ENCODE measurements around the gene SNX33. TPM values are rescaled to one million over a fixed set of nuclear protein-coding genes. Genes with fewer than 3 reads are reported as not detected.
"Not testable (repeated sequence)": the region's sequence is repeated elsewhere in the genome, so short reads cannot be mapped to it uniquely, and the experiment has no call there.

SNX33 gene, protein sequence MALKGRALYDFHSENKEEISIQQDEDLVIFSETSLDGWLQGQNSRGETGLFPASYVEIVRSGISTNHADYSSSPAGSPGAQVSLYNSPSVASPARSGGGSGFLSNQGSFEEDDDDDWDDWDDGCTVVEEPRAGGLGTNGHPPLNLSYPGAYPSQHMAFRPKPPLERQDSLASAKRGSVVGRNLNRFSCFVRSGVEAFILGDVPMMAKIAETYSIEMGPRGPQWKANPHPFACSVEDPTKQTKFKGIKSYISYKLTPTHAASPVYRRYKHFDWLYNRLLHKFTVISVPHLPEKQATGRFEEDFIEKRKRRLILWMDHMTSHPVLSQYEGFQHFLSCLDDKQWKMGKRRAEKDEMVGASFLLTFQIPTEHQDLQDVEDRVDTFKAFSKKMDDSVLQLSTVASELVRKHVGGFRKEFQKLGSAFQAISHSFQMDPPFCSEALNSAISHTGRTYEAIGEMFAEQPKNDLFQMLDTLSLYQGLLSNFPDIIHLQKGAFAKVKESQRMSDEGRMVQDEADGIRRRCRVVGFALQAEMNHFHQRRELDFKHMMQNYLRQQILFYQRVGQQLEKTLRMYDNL
- 14.0 and 16.9 TPM in 2 replicates for total RNA-seq

DNA sequence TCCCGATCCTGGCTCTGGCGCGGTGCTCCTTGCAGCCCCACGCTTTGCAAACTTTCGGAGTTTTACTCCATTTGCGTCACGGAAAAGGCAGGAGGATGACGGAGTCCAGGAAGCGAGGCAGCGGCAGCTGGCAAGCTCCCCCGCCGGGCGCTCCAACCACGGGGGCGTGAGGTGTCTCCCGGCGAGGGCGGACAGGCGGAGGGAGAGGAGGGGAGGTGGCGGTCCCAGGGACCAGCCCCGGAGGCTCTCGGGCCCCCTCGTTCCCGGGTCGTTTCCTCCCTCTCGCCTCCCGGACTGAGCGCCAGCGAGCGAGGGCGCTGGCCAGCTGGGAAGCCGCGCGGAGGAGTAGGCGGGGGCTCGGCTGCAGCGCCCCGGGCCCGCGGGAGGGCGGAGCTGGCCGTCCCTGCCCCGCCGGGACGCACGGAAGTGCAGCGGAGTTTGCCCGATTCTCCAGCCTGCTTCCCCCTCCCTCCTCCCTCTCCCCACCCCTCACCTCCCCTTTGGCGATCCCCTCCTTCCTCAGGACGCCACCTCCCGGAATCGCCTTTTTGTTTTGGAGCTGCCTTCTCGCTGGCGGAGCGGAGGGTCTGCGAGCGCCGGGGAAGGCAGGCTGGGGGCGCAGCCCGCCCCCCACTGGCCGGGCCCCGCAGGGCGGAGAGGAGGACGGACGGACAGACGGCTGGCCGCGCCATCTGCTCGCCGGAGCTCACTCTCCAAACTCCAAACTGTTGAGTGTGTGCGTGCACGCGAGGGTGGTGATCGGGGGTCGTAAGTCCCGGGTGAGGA is at the start of gene SNX33:
Gene SNX33 (plus strand): TSS at position 543 of the 786 bp plus-strand sequence. CDS start 1,191 bp downstream, outside the sequence.
- no peak for DNase-seq (ENCODE audit: extremely low read depth, low read depth, low spot score)

DNA sequence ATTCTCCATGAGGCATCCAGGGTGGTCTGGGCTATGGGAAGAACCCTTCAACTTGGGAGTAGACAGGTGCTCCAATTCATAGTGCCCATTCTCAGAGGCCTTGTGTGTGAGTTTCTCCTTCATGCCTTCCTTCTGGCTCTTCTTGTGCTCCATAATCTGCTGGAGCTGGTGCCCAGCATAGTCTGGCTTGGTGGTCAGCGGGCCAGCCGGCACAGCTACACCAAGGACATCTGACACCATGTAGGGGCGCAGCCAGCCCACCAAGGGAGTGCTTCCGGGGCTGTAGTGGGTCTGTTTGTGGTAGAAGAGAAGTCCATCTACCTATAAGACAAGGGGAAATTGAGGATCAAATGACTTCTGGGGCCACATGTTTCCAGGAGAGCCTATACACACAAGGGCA is 49.4 kb upstream of the SNX33 start:
- no peak for DNase-seq (ENCODE audit: extremely low read depth, low read depth, low spot score)

DNA sequence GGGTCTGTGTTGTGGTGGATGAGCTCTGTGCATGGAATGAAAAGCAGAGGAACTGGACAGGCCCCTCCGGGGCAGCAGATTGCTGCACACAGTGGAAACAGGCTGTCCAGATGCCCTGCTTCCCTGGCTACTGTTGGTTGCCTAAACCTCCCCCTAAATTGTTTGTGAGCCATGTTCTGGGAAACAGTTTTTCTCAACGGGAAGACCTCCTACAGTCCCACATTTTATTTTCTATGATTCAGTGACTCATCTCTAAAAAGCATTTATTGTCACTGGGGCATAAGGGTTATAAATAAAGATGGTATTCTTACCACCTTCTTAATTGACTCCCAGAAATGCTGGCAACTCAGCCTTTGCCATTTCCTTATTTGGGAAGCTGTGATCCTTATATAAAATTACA is 48.3 kb upstream of the SNX33 start:
- DNase-seq (ENCODE audit: extremely low read depth, low read depth, low spot score): no peak

DNA sequence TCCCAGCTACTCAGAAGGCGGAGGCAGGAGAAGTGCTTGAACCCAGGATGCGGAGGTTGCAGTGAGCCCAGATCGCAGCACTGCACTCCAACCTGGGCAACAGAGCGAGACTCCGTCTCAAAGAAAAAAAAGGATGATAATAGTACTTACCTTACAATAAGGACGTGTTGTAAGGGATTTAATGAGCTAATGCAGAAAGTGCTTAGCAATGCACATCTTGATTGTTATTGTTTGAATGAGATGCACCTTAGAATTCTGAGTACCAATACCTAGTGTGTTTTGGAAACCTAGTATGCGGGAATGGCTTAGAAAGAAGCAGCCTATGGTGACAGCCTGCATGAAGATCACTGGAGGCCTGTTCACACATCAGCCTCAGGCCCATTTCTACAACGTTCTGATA is 41.7 kb upstream of the SNX33 start:
- no peak for DNase-seq (ENCODE audit: extremely low read depth, low read depth, low spot score)

DNA sequence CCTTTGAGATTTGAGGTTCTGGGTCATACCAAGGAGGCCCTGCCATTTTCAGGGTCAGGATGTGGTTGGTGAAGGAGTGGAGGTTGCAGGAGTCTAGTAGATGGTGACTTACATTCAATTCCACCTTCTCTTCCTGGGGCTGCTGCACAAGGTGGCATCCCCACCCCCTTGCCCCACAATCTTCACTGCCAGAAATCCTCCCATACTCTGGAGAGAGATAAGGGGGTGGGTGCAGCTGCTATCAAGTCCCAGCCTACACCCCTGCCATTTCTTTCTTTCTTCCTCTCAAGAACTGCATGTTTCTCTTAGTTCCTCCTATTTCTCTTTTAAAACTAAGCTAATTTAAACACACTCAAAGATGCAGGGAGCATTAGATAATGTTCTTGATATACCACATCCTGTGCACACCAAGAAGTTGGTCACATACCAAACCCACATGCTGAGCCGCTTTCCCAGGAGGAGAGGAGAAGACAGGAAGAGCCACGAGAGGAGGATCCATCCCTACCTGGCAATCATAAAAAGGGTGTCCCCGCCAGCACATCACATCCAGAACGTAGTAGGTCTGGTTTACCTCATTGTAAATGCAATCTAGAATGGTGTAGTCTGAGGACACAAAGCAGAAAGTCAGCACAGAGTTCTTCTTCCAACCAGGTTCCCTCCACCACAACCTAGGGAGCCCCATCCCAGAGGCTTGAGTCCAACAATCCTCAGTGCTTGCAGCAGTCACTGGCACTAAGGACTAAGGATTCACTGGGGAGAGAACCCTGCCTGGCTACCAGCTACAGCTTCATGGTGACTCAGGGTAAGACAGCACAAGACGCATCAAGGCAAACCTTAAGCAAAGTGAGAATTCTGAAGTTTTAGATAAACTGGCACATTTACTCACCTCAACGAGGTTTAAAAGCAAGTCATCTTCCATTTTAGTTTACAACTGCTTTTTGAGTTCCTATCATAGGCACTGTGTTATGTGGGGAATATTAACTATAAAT is 40.7 kb upstream of the SNX33 start:
- DNase-seq (ENCODE audit: extremely low read depth, low read depth, low spot score): no peak

DNA sequence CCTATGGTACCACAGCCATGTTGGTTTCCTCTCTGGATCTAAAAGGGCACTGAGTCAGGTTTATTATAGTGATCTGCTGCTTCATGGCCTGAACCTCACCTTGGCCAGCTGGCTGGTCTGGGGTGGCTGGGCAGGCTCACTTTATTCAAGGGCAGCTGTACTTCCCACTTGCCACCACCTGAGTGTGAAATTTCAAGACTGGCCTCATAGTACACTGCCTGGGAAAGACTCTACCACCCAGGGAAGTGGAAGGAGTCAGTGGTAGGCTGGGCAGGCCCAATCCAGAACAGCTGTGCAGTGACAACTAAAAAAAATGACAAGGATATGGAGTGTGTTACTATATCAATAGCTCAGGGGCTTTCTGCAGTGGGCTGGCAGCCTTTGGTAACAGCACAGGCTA is 30.9 kb upstream of the SNX33 start:
- no peak for DNase-seq (ENCODE audit: extremely low read depth, low read depth, low spot score)

DNA sequence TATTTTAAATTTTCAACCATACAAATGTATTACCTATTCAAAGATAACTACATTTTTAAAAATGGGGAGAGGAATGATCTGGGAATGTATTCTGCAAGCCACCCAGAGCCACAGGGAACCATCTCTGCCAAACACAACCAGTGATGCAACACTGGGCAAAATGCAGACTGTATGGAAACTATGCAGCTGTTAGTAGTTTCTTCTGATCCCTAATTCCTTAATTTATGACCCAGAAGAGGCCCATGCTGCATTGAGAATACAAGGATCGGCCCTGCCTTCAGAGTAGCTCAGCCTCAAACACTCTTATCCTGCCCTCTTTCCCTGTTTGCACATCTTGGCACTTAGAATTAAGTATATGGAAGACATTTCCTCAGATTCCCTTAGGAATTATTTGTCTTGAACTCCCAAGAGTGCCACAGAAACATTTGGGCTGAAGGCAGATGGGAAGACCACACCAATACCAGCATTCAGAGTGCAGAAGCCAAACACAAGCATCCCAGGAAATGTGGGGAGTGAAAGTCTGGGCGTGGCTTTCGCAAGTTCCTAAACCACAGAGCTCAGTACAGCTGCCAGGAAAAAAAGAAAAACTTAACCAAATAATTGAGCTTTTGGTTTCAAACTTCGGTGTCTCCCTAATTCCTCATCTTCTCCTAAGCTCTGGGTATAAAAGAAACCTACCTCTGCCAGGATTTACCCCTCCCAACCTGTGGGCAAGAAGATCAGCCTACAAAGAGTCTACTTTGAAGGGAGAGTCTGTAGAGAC is 27.5 kb upstream of the SNX33 start:
- no peak for DNase-seq (ENCODE audit: extremely low read depth, low read depth, low spot score)

DNA sequence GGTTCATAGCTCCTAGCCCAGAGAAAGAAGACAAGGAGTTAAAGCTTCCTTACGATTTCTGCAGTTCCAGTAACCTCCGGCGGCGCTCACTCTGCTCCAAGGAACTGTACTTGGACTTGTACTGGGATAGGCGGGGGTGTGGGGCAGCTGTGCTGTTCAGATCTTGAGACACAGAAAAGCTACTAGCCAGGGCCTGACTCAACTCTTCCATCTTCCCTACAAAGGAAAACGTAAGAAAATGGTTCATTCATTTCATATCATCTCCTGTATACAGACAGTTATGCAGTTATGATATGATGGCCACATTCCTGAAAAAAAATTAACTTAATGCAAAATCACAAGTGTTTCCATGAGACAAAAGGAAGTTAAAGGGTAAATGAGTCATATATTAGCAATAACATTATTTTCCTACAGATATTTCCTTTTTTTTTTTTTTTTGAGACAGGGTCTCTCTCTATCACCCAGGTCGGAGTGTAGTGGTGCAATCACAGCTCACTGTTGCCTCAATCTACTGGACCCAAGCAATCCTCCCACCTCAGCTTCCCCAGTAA is 26.8 kb upstream of the SNX33 start:
- DNase-seq (ENCODE audit: extremely low read depth, low read depth, low spot score): no peak

DNA sequence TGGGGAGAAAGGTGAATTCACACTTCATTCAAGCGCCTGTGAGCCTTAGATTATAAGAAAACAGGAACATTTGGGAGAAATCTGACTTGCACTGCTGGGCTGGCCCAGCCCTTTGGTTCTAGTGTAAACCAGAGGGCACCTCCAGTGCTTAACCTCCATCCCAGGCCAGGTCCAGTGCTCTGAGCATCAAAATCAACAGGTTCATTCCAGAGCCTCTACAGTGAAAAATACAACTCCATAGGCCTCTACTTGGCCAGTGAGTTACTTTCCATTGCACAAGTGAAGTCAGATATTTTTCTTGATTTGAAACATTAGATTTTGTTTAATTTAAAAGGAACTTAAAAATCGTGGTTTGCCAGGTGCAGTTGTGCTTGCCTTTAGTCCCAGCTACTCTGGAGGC is 25.2 kb upstream of the SNX33 start:
- DNase-seq (ENCODE audit: extremely low read depth, low read depth, low spot score): no peak

DNA sequence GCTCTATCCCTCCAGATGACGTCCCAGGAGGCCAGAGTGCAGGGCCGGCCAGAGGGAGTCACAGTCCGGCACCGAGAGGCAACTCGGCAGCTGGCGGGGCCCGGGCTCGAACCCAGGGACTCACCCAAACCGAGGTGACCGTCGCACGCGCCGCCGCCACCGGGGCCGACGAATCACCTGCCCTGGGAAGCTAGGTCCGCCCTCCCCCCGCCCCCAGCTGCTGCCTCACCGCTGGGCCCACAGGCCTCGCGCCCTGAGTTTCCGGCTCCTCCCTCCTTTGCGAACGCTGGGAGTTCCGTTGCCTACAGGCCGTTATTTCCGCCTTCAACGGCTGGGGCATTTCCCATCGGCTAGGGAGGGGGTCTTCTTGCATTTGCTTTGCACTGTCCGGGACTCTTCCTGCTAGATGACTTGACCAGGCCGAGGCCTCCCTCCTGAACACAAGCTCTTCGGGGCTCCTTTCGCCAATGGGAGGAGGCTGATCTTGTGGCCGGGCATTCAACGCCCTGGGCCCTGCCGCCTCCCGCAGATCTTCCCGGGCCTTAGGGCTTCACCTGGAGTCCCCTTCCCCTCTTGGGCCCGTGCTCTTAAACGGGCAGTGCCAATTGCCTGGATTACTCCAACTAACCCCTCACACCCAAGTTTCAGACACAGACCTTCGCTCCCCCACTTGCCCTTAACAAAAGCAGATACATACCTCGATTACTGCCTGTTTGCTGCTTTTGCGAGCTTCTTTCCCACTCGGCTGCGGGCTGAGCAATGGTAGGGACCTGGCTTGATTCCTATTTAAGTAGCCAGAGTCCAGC is 22.0 kb upstream of the SNX33 start, which contains the start of gene SNUPN:
Gene SNUPN (minus strand): TSS at position 184 of the 806 bp plus-strand sequence. CDS start 4,674 bp downstream, outside the sequence.
- DNase-seq (ENCODE audit: extremely low read depth, low read depth, low spot score): no peak

DNA sequence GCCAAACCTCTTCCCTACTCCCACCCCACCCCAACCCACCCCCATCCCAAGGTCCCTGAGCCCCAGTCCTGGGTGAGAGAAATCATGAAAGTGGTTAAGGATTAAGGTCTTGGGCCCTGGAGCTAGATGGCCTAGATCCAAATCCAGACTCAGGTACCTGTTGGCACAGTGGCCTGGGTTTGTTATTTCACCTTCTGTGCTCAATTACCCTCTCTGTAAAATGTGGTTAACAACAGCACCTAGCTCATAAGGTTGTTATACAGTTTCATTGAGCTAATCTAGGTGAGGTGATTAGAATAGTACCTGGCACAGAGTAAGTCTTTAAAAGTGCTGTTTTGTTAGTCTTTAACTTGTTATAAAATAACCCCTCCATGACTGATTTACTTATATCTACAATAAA is 15.8 kb upstream of the SNX33 start:
- no peak for DNase-seq (ENCODE audit: extremely low read depth, low read depth, low spot score)

DNA sequence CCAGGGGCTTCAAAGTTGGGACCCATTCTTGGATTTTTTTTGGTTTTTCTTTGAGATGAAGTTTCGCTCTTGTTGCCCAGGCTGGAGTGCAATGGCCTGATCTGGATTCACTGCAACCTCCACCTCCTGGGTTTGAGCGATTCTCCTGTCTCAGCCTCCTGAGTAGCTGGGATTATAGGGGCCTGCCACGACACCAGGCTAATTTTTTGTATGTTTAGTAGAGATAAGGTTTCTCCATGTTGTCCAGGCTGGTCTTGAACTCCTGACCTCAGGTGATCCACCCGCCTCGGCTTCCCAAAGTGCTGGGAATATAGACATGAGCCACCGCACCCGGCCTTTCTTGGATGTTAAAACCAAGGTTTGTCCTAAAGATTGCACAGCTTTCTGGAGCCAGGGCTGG is 13.8 kb upstream of the SNX33 start:
- DNase-seq (ENCODE audit: extremely low read depth, low read depth, low spot score): not testable (repeated sequence)

DNA sequence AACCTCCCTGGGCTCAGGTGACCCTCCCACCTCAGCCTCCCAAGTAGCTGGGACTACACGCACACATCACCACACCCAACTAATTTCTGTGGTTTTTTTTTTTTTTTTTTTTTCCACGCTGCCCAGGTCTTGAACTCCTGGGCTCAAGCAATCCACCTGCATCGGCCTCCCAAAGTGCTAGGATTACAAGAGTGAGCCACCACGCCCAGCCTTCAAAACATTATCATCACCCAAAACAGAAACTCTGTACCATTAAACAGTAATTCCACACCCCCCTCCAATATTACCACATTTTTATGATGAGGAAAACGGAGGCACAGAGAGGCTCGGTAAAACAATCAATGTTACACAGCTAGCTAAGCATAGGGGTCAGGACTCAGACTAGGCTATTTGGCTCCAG is 11.7 kb upstream of the SNX33 start:
- no peak for DNase-seq (ENCODE audit: extremely low read depth, low read depth, low spot score)

DNA sequence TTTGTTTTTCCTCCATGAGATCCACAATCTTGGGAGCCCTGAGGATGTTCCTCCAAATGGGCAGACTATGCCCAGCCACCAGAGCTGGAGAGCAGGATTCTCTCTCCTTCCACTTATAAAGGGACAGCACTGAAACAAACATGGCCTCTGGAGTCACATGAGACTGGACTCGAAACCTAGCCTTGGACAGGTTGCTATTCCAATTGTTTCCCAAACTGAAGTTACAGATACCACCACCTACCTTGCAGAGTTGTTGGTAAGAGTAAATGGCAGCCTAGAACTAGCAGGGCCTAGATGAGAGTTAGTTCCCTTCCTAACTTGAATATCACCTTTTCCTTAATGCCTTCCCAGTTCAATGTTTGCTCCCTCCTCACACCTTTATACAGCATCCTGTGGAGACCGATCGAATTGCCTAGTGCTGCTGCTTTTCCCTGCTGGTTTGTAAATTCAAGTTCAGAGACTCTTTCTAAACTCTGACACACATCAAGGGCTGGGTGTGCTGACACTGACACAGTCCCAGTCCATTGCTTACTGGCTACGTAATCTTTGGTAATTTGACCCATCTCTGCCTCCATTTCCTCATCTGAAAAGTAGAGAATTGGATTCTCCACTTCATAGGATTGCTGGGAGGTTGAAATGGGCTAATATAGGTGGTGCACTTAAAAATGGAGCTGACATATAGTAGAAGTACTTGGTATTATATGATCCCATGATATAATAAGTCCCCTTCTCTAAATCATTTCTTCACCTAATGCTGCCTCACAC is 10.3 kb upstream of the SNX33 start:
- DNase-seq (ENCODE audit: extremely low read depth, low read depth, low spot score): no peak

DNA sequence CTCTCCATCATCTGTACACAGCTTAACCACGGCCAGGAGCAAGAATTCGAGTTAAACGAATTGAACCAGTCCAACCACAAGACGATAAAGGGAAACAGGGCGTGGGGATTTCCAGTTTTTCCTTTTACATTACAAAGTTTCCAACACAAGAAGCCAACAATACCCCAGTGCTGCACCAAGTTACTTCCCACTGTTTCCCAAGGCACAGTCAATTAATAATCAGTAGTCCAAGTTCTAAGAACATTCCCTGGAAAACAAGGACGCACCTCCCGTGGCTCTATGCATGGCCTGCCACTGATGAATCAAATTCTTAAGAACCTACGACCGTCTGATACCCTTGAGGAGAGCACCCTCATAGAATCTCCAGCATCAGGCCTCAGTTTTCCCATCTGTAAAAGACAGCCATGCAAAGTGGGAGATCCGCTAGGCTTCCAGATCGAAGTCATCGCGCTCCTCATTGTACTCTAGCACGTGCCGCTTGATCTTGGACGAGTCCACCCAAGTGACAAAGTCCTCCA is 8.5 kb upstream of the SNX33 start:
- no peak for DNase-seq (ENCODE audit: extremely low read depth, low read depth, low spot score)

DNA sequence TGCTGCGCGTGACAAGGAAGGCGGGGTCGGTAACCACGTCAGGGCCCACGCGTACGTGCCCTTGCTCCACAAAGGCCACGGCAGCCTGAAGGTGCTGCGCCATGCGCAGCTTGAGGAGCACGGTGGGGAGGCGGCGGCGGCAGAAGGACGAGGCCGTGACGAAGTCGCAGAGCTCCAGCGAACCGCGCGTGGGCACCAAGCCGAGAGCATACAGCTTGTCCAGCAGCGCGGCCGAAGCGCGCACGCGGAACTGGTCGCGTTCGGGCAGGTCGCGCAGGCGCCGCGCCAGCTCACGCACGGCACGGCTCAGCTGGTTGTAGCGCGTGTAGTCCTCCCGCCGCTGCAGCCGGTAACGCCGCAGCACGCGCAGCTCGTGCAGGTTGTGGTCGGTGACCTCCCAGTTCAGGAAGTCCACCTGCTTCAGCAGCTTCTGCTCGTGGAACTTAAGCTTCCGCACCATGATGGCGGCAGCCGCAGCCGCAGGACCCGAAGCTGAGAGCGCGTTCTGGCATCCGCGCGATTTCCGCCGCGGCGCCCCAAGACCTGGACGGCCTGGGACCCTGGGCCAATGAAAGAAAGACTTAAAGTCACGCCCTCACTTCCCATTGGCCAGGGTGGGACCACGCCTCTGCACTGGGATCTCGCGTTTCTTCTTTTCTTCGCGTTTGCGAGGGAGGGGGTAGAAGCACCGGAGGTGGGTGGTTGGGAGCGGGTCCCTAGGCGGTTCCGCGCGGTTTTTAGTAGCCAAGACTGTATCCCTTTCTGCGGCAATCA is 7.8 kb upstream of the SNX33 start, which contains the start of gene IMP3:
Gene IMP3 (minus strand): TSS at position 516 of the 774 bp plus-strand sequence. CDS start 56 bp downstream, at position 460.
- peak; percentile 85 for DNase-seq (ENCODE audit: extremely low read depth, low read depth, low spot score)
